Fibroblast of lung (primary cell): ENCODE measurements around the gene METAP1D. TPM values are rescaled to one million over a fixed set of nuclear protein-coding genes. Genes with fewer than 3 reads are reported as not detected.

Experiments used
- DNase-seq, 2 donors: peaks; one replicate each; pipeline versions ENCODE4 v3.0.0 to v3.0.0-alpha.2; 2010; ENCODE audit warnings: low read depth in 2 of 2
- H2AFZ ChIP-seq: 2 replicates; pipeline ENCODE4 v1.5.1; 2012; ENCODE audit warnings: low read length, control low read depth, inconsistent platforms
- H3K27ac ChIP-seq: 2 replicates; pipeline ENCODE4 v1.5.1; 2011; ENCODE audit warnings: low read length, control low read depth; ENCODE audit not compliant: insufficient read depth
- H3K27me3 ChIP-seq: 2 replicates; pipeline ENCODE4 v1.5.1; 2011; ENCODE audit warnings: mild to moderate bottlenecking, low read length; ENCODE audit not compliant: control insufficient read depth, insufficient read depth
- H3K36me3 ChIP-seq: 2 replicates; pipeline ENCODE4 v1.5.1; 2011; ENCODE audit warnings: low read length; ENCODE audit not compliant: control insufficient read depth, insufficient read depth
- H3K4me1 ChIP-seq: 2 replicates; pipeline ENCODE4 v1.5.1; 2011; ENCODE audit warnings: low read length; ENCODE audit not compliant: control insufficient read depth, insufficient read depth; ENCODE audit errors: extremely low read depth
- H3K4me2 ChIP-seq: 2 replicates; pipeline ENCODE4 v1.5.1; 2011; ENCODE audit warnings: low read length, control low read depth; ENCODE audit not compliant: insufficient read depth; ENCODE audit errors: extremely low read depth
- H3K4me3 ChIP-seq, 4 experiments: fragments of 200-600 bp in 1 of 4; sonication (generic) in 1 of 4; replicated peaks in 1 of 4; 2 replicates each; pipeline ENCODE4 v1.5.1; 2011 to 2016; ENCODE audit warnings: low read length in 4 of 4, low read depth in 3 of 4, mild to moderate bottlenecking in 3 of 4, control low read depth in 2 of 4, inconsistent platforms in 1 of 4, mixed read lengths in 1 of 4; ENCODE audit not compliant: insufficient read depth in 1 of 4; ENCODE audit errors: control extremely low read depth in 1 of 4
- H3K79me2 ChIP-seq: 2 replicates; pipeline ENCODE4 v1.5.1; 2012; ENCODE audit warnings: mild to moderate bottlenecking, low read length, inconsistent platforms; ENCODE audit not compliant: control insufficient read depth, insufficient read depth
- H3K9ac ChIP-seq: 2 replicates; pipeline ENCODE4 v1.5.1; 2011; ENCODE audit warnings: mild to moderate bottlenecking, low read length, control low read depth; ENCODE audit not compliant: insufficient read depth
- H3K9me3 ChIP-seq: 2 replicates; pipeline ENCODE4 v1.5.1; 2012; ENCODE audit warnings: low read depth, low read length; ENCODE audit not compliant: control insufficient read depth, insufficient read depth
- H4K20me1 ChIP-seq: 2 replicates; pipeline ENCODE4 v1.5.1; 2011; ENCODE audit warnings: low read length; ENCODE audit not compliant: control insufficient read depth, insufficient read depth; ENCODE audit errors: extremely low read depth
- EZH2 ChIP-seq: IDR thresholded peaks from 2 replicates; pipeline ENCODE4 v1.5.1; 2012; ENCODE audit warnings: low read length, control low read depth, mild to moderate bottlenecking; ENCODE audit errors: missing control alignments
- polyA plus RNA-seq, 2 donors: library from polyadenylated mRNA; depleted of rRNA in 1 of 2; stranded (reverse) in 1 of 2; unstranded in 1 of 2; fragments of >200 nt; gene quantifications; 2 replicates each; pipeline ENCODE4 v1.2.1, GENCODE V29; 2011 to 2012; ENCODE audit warnings: missing spikeins in 1 of 2
- total RNA-seq: library from RNA; depleted of rRNA; stranded (reverse); fragments of >200 nt; gene quantifications from 2 replicates; pipeline ENCODE4 v1.2.1, GENCODE V29; 2014
- TF ChIP-seq, protein P1 (sequence below), 2 donors: IDR thresholded peaks in 1 of 2; conservative IDR thresholded peaks in 1 of 2; 1 replicate in 1 of 2; 2 replicates in 1 of 2; pipeline ENCODE4 v1.5.1; 2011 to 2012; ENCODE audit warnings: low read length in 2 of 2, control low read depth in 1 of 2, inconsistent platforms in 1 of 2, low read depth in 1 of 2, mild to moderate bottlenecking in 1 of 2

Gene METAP1D
- total and polyA plus RNA-seq, 2 donors (not counting 1 experiment from before 2014, with no cell fraction given), result 6.7 to 6.8 TPM

DNA sequence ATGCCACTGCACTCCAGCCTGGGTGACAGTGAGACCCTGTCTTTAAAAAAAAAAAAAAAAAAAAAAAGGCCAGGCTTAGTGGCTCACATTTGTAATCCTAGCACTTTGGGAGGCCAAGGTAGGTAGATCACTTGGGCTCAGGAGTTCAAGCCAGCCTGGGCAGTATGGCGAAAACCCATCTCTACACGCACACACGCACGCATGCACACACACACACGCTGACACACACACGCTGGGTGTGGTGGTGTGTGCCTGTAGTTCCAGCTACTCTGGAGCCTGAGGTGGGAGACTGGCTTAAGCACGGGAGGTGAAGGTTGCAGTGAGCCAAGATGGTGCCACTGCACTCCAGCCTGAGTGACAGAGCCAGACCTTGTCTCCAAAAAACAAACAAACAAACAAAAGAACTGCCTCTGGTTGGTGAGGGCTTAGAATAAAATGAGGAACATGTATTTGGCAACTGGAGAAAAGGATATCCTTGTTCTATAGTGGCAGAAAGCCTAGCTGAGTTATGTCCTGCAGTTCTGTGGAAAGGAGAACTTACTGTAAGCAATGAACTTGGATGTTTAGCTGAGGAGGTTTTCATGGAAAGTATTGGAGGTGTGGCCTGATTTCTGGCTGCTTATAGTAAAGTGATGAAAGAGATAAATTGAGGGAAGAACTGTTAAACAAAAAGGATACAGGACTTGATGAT is 43.5 kb upstream of the METAP1D start:
- Histone ChIP-seq H2AFZ (no peak overlapping the region), H3K27me3 (no peaks in the 10 kb centered on the region), H3K4me2 (no peak overlapping the region), H3K9ac (no peak overlapping the region), H4K20me1 (no peaks in the 10 kb centered on the region), H3K9me3 (no peaks in the 10 kb centered on the region), H3K36me3 (no peaks in the 10 kb centered on the region), H3K79me2 (peaks cover 6% of the 10 kb centered on the region), H3K27ac (no peak overlapping the region), H3K4me1 (peaks cover 20% of the 10 kb centered on the region), H3K4me3 (no peak overlapping the region)
- peak in 1 of 2 donors; percentile 12 for DNase-seq
- no peak for TF ChIP-seq EZH2
- TF ChIP-seq, protein P1, sequence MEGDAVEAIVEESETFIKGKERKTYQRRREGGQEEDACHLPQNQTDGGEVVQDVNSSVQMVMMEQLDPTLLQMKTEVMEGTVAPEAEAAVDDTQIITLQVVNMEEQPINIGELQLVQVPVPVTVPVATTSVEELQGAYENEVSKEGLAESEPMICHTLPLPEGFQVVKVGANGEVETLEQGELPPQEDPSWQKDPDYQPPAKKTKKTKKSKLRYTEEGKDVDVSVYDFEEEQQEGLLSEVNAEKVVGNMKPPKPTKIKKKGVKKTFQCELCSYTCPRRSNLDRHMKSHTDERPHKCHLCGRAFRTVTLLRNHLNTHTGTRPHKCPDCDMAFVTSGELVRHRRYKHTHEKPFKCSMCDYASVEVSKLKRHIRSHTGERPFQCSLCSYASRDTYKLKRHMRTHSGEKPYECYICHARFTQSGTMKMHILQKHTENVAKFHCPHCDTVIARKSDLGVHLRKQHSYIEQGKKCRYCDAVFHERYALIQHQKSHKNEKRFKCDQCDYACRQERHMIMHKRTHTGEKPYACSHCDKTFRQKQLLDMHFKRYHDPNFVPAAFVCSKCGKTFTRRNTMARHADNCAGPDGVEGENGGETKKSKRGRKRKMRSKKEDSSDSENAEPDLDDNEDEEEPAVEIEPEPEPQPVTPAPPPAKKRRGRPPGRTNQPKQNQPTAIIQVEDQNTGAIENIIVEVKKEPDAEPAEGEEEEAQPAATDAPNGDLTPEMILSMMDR (conservative IDR thresholded peaks at IDR 0.05 in 1 of 2, IDR thresholded peaks at IDR 0.05 in 1 of 2; ENCODE audit: low read depth in 1 of 2, low read length in 2 of 2), result no peak

DNA sequence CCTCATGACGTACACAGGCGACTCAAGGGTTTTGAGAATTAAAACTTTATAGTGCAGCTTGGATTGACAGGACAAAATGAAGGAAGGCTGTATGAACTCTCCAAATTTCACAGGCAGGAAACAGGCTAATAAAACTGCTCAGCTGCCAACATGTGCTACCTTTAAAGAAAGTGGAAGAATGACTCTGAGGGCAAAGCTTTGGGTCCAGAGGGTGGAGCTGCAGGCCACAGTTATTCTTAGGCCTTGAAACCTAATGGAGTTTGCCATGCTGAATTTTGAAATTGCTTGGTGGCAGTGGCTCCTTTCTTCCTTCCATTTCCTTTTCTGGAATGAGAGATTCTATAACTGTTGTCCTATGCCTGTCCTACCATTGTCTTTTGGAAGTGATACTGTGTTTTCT is 42.7 kb upstream of the METAP1D start:
- H3K36me3 ChIP-seq, result no peaks in the 10 kb centered on the region
- no peak overlapping the region for H3K27ac ChIP-seq
- H3K27me3 ChIP-seq, result no peaks in the 10 kb centered on the region
- H3K9me3 ChIP-seq, result no peaks in the 10 kb centered on the region
- H3K4me2 ChIP-seq, result no peak overlapping the region
- H3K9ac ChIP-seq, result no peak overlapping the region
- no peak overlapping the region for H2AFZ ChIP-seq
- no peaks in the 10 kb centered on the region for H4K20me1 ChIP-seq
- H3K4me3 ChIP-seq, result no peak overlapping the region
- no peak for TF ChIP-seq EZH2
- TF ChIP-seq, protein P1 (conservative IDR thresholded peaks at IDR 0.05 in 1 of 2, IDR thresholded peaks at IDR 0.05 in 1 of 2; ENCODE audit: low read depth in 1 of 2, low read length in 2 of 2), result no peak
- peaks cover 20% of the 10 kb centered on the region for H3K4me1 ChIP-seq
- H3K79me2 ChIP-seq, result peaks cover 4% of the 10 kb centered on the region
- DNase-seq, result peak in 1 of 2 donors; percentile 6

DNA sequence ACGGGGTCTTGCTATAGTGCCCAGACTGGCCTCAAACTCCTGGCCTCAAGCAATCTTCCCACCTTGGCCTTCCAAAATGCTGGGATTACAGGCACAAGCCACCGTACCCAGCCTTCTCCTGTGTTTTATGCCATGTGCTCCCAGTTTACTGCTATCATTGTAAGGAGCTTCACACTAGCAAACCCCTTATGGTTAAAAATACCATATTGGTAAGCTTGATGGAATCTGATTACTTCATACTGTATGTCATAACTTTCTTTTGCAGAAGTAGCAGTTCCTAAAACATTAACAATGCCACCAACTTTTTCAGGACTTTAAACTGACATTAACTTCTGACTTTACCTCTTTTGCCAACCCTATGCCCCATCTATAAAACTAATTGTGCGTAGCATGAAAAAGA is 41.3 kb upstream of the METAP1D start:
- Histone ChIP-seq H3K27ac (peak overlapping the region; percentile 32), H4K20me1 (no peaks in the 10 kb centered on the region), H3K79me2 (peaks cover 4% of the 10 kb centered on the region), H3K27me3 (no peaks in the 10 kb centered on the region), H3K36me3 (no peaks in the 10 kb centered on the region), H3K4me2 (peak overlapping the region; percentile 83), H3K9ac (no peak overlapping the region), H3K4me1 (peaks cover 20% of the 10 kb centered on the region), H3K4me3 (no peak overlapping the region), H2AFZ (no peak overlapping the region), H3K9me3 (no peaks in the 10 kb centered on the region)
- DNase-seq, result peak; percentile 73 to 81
- TF ChIP-seq, protein P1 (conservative IDR thresholded peaks at IDR 0.05 in 1 of 2, IDR thresholded peaks at IDR 0.05 in 1 of 2; ENCODE audit: low read depth in 1 of 2, low read length in 2 of 2), result no peak
- no peak for TF ChIP-seq EZH2
